NT2/D1 (cell line): ENCODE results near the gene SORL1.

ENCODE experiments used
- SUZ12 ChIP-seq: IDR thresholded peaks from 2 replicates; pipeline ENCODE4 v1.6.1; 2011; ENCODE audit not compliant: insufficient read length, insufficient read depth; ENCODE audit errors: extremely low read depth
- YY1 ChIP-seq: IDR thresholded peaks from 2 replicates; pipeline ENCODE4 v1.6.1; 2011; ENCODE audit not compliant: insufficient read length, insufficient read depth
- ZNF274 ChIP-seq: IDR thresholded peaks from 2 replicates; pipeline ENCODE4 v1.6.1; 2011; ENCODE audit warnings: mild to moderate bottlenecking, low read depth, low read length

- no peak for TF ChIP-seq YY1
- TF ChIP-seq ZNF274: no peak
- no peak for TF ChIP-seq SUZ12
Measured at GRCh38 chr11:121412711-121413415, 39.3 kb upstream of the SORL1 start.
